K562 (cell line): Measurements from ENCODE around the gene PGLYRP4. TPM values are rescaled to one million over a fixed set of nuclear protein-coding genes. Genes with fewer than 3 reads are reported as not detected.

Experiments used
- CEBPB ChIP-seq: fragments of 450-650 bp; IDR thresholded peaks from 2 replicates; pipeline ENCODE4 v1.6.1; 2016; ENCODE audit warnings: missing genetic modification characterization, missing compliant biosample characterization
- REST ChIP-seq, 2 experiments: fragments of 450-650 bp; formaldehyde crosslinking in 1 of 2; IDR thresholded peaks; 2 replicates each; pipeline versions ENCODE4 v1.4.0 to v1.6.1; 2014 to 2020; ENCODE audit warnings: mild to moderate bottlenecking in 2 of 2, borderline replicate concordance in 1 of 2, low read depth in 1 of 2
- ZNF77 ChIP-seq: fragments of 250-450 bp; sonication (Bioruptor Pico); IDR thresholded peaks from 2 replicates; pipeline ENCODE4 v1.5.0; 2020
- polyA plus RNA-seq, 8 experiments: library from polyadenylated mRNA; depleted of rRNA in 4 of 8; stranded (reverse) in 5 of 8; unstranded in 3 of 8; fragments of >200 nt; fragmentation: Nextera tagmentation in 2 of 8; fragmentation: Illumina TruSeq in 1 of 8; extraction: Ambion mirVana in 2 of 8; extraction: Trizol in 1 of 8; gene quantifications; 2 replicates each; pipeline versions ENCODE4 v1.2.1 to v1.2.3, GENCODE V29; 2011 to 2014; ENCODE audit warnings: inconsistent platforms in 1 of 8, missing spikeins in 1 of 8
- total RNA-seq, 7 experiments: library from RNA; depleted of rRNA in 6 of 7; stranded (reverse); fragments of >200 nt in 6 of 7; fragmentation: Illumina TruSeq in 2 of 7; extraction: Trizol in 2 of 7; gene quantifications; 2 replicates each; pipeline versions ENCODE4 v1.2.1 to v1.2.3, GENCODE V29; 2011 to 2021; ENCODE audit warnings: low replicate concordance in 1 of 7

PGLYRP4 gene
- total and polyA plus RNA-seq, 9 of the 15 experiments (the other 6 are each of a cell fraction or from before 2014, with no cell fraction given) = 0.06 to 0.13 (median 0.11) TPM; not detected in 6

GRCh38 chr1:153312570-153313186 lies 36.0 kb downstream of the PGLYRP4 start, which contains the start of gene PGLYRP3 (continued):
- TF ChIP-seq REST (IDR thresholded peaks at IDR 0.05; ENCODE audit: borderline replicate concordance) (peak; percentile 53; the same call in 1 of the 2 replicates), REST (CRISPR knock-in tag; IDR thresholded peaks at IDR 0.05; ENCODE audit: low read depth) (no peak), ZNF77 (no peak), CEBPB (tag) (peak; percentile 44; the same call in 1 of the 2 replicates)
